Activated CD4-positive, alpha-beta T cell treated with anti-CD3 and anti-CD28 coated beads, Interleukin-2, amount 50 U/mL, for 16 hours (primary cell): ENCODE results near the gene CDCA7.
"Not testable (repeated sequence)": the region's sequence is repeated elsewhere in the genome, so short reads cannot be mapped to it uniquely, and the experiment has no call there.

Experiments
- DNase-seq: peaks from one replicate; pipeline ENCODE4 v3.0.0-alpha.2; 2020

Gene CDCA7

DNA sequence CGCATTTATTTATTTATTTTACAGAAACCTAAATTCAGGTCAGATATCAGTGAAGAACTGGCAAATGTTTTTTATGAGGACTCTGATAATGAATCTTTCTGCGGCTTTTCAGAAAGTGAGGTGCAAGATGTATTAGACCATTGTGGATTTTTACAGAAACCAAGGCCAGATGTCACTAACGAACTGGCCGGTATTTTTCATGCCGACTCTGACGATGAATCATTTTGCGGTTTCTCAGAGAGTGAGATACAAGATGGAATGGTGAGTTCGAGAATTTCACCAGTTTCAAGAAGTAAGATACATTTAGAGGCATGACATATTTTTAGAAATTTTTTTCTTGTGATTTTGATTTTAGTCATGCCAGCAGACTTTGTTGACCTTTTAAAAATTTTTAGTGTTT, 4.6 kb downstream of the CDCA7 start:
- peak; percentile 84 for DNase-seq

DNA sequence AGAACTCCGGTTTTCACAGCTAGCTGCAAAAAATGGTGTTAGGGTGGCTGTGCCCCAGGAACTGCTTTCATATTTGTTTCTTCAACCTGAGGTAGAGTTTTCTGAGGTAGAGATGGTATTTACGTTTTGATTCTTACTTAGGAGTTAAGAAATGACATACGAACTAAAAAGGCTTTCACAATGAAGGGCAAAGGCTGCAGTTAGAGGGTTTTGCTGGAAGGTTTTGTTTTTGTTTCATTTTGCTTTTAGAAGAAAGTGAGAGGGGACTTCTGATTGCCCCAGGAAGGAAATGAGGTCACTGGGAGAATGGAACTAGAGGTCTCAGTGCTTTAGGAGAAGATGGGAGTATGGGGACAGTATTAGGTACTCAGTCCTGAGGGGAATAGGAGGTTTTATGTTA, 15.5 kb downstream of the CDCA7 start:
- DNase-seq, result peak; percentile 33

DNA sequence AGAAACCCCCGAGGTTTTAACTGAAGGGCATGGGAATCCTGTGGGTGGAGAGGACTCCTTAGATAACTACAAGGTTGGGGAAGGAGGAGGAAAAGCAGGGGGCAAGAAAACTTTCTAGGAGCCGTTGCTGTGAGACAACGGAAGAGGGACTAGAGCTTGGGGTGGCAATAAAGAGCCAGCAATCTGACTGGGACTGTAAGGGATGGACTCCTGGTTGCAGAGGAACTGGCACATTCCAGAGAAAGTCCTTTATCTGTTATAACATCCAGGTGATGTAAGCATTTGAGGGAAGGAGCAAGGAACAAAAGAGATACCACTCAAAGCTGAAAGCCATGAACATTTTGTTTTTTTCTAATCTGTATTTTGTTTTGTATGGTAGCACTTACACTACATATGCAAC, 16.4 kb downstream of the CDCA7 start:
- no peak for DNase-seq

DNA sequence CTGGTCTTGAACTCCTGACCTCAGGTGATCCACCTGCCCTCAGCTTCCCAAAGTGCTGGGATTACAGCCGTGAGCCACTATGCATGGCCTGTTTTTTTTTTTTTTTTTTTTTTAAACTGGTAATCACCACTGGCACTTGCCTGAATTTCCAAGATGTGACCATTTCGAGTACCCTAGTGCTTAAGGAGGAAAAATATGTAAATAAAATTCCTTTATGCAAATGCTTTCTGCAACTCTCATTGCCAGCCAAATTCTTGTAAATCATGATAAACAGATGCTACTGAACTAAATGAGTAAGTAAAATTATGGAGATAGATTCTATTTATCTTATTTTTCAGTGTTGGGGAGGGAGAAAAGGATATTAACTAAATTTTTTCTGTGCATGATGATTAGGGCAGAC, 18.6 kb downstream of the CDCA7 start:
- no peak for DNase-seq

DNA sequence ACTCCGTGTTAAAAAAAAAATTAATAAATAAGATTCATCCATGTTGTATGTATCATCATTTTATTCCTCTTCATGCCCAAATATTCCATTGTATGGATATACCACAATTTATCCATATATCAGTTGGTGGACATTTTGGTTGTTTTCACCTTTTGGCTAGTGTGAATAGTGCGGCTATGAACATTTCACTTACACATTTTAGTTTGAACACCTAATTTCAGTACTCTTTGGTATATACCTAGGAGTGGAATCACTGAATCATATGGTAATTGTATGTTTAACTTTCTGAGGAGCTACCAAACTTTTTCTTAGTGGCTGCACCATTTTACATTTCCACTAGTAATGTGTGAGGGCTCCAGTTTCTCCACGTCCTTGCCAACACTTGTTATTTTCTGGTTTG, 20.0 kb downstream of the CDCA7 start:
- DNase-seq, result no peak

DNA sequence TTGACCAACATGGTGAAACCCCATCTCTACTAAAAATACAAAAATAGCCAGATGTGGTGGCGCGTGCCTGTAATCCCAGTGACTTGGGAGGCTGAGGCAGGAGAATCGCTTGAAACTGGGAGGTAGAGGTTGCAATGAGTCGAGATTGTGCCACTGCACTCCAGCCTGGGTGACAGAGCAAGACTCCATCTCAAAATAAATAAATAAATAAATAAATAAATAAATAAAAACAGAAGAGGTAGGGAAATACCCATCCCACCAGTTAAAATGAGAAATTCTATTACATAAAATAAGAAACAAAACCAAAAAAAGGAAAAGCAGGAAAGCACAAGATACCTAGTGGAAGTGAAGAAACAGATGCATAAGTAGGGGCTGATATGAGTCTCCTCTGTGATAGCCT, 30.9 kb downstream of the CDCA7 start:
- not testable (repeated sequence) for DNase-seq

DNA sequence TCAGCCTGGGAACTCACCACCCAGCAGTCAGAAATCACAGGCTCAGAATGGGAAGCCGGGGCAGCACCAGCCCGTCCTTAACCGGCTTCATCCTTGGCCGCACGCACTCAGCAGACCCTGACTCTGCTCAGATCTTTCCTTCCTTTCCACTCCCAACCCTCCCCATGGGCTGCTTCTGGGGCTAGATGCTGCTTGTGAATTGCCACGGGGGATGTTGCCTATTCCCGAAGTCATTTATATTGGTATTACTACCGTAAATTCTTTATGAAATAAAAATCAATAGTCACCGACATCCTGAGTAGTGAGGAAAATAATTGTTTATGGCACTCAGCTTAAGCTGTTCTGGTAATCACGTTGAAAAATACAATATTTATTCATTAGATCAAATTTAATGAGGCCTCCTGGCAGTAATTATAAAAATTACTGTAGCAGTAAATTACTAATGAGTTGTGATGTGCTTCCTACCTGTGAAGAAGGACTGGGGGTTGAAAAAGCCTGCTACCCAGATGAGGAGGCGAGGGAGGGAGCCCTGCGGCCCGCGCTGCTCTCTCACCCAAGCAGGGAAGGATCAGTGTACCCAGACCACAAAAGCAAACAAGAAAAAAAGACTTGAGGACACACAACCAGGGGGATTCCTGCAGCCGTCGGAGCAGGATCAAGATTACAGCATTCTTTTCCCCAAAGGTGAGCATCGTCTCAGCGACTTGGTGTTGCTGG, 31.5 kb downstream of the CDCA7 start:
- no peak for DNase-seq

DNA sequence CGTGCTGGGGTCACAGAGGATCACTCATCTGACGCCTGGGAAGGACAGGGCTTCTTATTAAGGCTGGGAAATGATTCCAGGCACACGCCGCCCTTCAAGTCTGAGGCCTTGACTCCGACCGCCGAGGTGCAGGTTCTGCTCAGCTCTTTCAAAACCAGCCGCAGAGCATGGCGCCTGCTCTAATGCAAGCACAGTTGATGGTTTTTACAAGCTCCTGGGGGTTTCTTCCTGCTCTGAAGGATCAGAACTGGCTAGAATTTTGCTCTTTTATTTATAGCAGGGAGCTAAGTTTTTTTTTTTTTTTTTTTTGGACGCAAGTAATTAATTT, 32.0 kb downstream of the CDCA7 start:
- no peak for DNase-seq

DNA sequence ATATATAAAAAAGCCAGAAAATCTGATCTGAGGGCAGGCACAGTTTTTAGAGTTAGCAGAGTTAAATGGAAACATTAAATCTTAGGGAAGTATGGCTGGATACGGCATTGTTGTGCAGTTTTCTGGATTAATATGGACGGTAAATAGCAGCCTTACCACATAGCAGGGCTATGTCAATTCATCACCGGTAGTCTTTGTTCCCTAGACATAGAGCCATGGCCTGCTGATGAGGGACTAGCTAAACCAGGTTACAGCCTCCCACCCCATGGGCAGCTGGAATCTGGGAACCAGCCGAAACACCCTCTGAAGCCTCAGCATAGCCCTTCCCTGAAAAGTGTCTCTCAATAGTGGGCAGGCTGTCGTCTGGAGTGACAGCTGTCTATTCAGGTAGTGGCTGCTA, 32.4 kb downstream of the CDCA7 start:
- no peak for DNase-seq

DNA sequence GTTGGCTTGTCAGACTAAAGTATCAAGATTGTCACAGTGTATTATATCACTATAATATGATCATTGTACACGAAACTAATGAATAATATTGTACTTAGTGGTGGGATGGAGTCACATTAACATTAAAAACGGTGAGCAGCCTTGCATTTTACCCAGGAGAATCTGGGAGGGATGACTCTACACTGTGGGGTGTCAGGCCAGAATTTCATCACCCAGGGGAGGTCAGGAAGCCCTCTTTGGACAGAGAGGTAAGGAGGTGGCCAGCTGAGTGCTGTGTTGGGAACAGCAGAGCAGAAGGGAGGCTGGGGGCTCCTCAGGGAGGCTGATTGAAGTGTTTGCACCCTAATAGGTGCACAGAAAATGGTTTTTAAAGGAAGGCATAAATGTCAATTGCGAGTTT, 33.0 kb downstream of the CDCA7 start:
- no peak for DNase-seq

DNA sequence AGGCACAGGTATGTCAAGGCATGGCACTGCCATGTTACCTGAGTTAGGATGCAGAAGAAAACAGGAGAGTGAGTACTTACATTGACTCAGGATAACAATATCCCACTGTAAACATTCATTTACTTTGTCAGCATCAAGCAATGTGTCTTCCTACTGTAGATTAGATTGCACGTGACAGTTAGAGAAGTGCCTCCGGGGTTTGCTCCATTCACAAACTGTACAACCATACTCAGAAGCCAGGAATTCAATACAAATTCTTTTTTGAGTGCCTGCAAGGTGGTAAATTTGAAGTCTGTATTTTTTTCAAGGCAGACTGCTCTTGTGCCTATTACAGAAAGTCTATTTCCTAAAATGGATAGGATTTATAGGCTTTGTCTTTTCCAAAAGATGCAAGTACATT, 34.1 kb downstream of the CDCA7 start:
- no peak for DNase-seq

DNA sequence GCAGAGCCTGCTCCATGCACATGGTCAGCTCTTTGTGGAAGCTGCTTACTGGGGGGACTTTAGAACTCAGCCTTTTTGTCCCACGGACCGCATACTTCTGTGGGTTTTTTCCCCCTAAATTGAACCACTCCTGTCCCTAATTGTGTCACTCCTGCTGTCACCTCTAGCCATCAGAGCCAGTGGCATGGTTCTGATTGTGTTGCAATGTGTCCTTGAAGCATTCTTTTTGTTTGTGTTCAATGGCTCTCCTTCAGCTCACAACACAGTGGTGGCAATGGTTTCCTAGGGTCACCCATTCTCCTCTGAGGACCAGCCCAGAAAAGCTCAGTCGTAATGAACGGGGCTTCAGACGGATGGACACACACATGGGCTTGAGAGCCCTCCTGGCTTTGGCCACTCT, 35.4 kb downstream of the CDCA7 start:
- DNase-seq, result no peak

DNA sequence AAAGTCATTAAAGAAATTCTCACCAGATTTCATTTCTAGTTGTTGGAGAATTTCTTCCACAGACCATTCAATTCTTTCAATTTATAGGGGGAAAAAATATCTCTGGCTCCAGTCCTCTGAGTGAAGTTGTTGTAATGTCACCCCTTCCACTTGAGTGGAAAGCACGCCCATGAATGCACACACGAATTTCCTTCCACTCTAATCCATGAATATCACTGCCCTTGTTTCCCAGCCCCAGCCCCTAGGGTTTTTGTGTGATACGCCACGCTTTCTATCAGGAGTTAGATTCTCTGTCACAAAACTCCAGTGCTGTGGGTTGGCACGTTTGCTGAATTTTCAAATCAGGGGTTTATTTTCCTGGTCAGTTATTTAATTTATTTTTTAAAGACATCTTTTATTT, 38.1 kb downstream of the CDCA7 start:
- DNase-seq, result no peak

DNA sequence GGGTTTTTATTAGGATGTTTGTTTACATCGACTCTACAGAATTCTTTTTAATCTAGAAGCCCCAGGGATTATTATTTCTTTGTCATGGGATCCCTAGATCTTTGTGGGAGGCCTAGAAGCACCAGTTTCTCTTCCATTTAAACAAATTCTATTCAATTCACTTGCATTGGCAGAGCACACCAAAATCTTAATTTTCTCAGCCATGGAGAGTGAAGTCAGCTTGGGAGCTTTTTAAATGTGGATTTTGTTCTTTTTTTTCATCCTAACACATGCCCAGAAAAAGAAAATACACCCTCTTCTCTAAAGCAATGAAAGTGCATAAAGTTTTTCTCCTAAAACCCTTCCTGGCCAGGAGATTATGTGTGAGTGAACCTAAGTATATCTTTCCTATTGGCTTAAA, 38.5 kb downstream of the CDCA7 start:
- DNase-seq, result no peak

DNA sequence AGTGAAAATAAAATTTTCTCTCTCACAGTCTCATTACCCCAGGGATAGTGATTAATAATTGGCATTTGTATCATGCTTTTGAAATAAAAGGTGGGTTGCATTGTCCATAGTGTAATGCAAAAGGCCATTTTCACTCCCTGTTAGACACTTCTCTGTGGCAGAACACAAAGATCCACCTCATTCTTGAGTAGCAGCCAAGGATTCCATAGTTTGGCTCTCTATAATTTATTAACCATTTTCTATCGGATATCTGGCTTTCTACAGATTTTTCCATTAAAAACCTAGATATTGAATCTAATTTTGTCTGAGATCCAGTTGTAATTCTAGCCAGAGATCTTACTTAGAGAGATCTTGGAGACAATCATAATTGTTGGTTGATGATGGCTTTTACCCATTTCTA, 39.0 kb downstream of the CDCA7 start:
- DNase-seq, result no peak

DNA sequence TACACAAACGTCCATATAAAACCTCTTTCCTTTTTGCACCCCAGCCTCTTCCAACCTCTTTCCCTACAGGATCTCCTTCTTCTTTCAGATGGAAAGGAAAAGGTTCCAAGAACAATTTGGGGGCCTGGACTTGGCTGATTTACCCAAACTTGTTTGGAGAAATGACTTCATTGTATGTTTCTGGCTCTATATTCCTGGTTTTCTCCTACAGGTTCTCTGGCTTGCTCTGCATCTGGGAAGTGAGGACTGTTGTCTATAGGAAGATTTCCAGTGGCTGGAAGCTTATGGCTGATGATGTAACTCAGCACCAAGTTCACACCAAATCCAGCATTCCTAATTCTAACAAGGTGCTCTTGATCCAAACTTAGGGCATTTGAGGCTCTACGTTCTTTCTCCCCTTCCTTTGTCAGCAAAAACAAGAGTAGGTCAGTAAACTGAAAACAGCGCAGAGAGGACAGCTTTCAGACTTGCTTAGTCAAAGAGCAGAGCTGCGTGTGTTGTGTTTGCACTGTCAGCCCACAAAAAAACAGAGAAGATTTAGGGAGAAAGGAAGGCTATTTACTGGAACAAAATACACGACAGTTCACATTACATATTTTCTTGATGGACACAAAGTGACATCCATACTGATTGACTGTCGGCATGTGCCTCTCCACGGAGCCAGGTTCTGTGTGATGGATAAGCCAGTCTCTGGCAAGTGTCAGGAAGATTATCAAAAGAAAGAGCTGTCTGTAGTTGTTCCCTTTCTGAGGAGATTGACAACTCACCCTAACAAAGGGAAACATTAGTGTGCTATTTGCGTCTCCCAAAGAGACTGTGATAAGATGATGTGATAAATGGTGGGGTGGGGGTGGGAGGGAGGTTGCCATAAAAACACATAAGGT, 39.7 kb downstream of the CDCA7 start:
- DNase-seq, result no peak

DNA sequence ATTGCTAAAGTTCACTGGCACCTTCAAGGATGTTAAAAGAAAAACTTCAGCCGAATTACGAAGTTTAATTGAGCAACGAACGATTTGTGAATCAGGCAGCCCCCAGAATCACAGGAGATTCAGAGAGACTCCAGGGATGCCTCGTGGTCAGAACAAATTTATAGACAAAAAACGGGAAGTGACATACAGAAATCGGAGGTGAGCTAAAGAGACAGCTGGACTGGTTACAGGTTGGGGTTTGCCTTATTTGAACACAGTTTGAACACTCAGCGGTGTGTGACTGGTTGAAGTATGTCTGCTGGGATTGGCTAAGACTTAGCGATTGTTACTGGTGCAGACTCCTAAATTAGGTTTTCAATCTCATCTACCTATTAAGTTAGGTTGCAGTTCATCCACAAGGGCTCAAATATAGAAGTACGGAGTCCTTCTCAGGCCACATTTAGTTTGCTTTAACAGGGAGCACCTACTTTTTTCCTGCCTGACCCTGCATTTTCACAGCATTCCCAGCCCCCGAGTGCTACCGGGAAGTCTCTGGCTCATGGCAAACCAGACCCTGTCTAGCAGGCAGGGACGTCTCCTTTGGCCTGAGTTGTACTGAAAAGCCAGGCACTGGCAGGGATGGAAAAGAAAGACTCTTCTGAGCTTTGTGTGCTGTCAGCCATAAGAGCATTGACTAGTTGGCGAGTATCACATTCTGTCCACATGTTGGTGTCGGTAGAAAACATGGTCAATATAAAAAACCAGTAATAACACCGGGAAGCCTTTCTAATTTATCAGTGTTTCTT, 41.1 kb downstream of the CDCA7 start:
- DNase-seq, result no peak

DNA sequence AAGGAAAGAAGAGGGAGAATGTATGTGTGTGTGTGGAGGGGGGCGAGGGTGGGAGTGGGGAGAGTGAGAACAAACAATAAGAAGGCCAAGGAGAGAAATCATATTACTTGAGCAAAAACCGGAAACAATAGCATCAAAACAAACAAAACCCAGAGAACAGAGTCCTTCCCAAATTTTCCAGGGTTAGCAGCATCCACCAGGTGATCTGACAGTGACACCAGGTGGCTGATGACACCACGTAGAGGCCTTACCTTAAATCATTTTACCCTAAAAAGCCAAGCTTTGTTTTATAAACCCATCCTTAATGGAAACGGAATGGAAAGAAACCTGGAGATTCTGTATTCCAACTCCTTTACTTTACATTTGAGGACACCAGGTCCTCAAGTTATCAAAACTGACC, 42.9 kb downstream of the CDCA7 start:
- no peak for DNase-seq

DNA sequence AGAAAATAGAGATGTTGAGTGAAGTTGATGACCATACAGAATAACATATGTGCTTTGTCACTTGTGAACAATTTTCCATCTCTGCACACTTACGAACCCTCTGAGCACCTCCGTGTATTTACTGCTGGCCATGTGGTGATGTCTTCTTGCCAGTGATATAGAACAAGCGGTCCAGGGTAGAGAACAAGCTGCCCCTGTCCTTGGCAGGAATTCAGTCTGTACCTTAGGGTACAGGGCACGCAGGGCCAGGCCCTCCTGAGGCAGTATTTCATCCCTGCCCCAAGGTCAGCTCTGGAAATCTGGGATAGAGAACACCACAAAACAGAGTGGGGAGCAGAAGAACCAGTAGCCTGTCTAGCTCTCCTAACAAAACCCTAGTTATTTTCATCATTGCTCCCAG, 44.6 kb downstream of the CDCA7 start:
- DNase-seq, result no peak

DNA sequence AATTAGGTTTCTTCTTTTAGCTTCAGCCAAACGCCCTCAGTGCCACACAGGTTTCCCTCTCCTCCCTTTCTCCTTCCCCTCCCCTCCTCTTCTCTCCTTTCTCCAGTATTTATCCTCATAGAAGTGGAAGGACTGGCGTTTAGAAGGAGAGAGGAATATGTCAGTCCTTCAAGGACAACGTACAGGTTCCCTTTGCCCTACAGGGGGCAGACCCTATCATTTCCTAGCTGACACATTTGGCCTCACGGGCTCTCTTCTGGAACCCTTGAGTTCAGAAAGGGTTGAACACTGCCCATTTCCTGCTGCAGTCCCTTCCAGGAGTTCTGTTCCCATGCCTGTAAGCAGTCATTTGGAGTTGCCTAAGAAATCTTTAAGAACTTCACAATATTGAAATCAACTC, 46.1 kb downstream of the CDCA7 start:
- peak; percentile 10 for DNase-seq

DNA sequence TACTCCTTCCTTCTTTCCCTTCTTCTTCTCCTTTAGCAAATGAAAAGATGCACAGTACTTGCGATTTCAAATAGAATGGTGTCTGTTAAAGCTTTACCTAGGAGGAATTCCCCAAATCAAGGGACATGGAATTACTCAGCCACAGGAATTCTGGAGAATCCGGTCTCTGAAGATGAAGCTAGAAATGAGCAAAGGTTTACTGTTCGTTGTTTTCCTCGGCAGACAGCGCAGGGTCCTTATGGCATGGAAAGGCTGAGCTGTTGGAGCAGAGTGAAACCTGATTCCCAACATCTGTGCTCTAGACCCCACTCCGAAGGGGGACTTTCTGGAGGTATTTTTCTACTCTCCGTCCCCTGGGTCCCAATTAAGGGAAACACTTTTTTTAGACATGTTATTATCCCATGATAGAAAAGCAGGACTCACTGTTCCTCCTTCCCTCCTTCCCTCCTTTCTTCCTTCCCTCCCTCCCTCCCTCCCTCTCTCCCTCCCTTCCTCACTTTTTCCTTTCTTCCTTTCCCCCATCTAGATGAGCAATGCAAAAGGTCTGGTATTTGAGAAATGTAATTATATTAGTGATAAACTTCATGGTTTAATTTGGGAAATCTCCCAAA, 47.1 kb downstream of the CDCA7 start:
- no peak for DNase-seq

DNA sequence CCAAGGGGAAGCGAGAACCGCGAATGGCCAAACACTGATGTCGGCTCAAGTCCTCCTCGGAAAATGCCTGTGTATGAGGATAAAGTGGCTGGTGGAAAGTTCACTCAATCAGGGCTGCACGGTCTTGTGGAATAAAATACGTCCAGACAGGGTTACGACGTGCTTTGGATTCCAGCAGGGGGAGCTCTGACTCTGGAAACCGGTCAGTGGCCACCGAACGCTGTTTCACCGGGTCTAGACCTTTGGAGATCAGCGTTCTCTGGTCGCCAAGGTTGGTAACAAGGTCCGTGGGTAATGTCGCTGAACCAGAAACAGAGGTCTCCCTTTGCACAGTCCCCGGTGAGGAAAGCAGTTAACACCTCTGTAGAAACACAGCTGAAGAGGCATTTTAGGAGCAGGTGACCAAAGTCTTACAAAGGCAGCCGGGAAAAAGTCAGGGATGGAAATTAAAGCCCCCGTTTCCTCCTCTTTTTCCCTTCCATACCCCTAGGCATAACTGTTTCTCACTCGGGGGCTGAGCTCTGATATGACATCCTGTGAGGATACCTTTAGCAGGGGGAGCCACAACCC, 47.8 kb downstream of the CDCA7 start:
- DNase-seq, result peak; percentile 81
